ENCODE results near the gene PLEKHB1.

GRCh38 chr11:73680687-73681086 is 34.3 kb downstream of the PLEKHB1 start:
- no peak for TF ChIP-seq CTCF (conservative IDR thresholded peaks at IDR 0.05 in 1 of 2, IDR thresholded peaks at IDR 0.05 in 1 of 2; ENCODE audit: extremely low read depth in 1 of 2, insufficient read depth in 1 of 2, low read depth in 1 of 2, low read length in 2 of 2)
- TF ChIP-seq EZH2 (IDR thresholded peaks at IDR 0.05; ENCODE audit: borderline replicate concordance, low read length) = no peak
